MM.1S (cell line): ENCODE results near the gene UBE2G2.

ENCODE experiments used
- DNase-seq: peaks from one replicate; pipeline ENCODE4 v3.0.0-alpha.2; 2015
- H2AFZ ChIP-seq: fragments of 300-600 bp; sonication (generic); 2 replicates; pipeline ENCODE4 v1.6.0; 2016; ENCODE audit warnings: antibody characterized with exemption, low read length
- H3F3A ChIP-seq: fragments of 300-600 bp; sonication (generic); 2 replicates; pipeline ENCODE4 v1.6.1; 2016; ENCODE audit warnings: mild to moderate bottlenecking, antibody characterized with exemption, low read length, moderate library complexity, mixed read lengths; ENCODE audit not compliant: insufficient read depth
- H3K27ac ChIP-seq: fragments of 300-600 bp; sonication (generic); 2 replicates; pipeline ENCODE4 v1.5.1; 2016; ENCODE audit warnings: mild to moderate bottlenecking, low read length
- H3K27me3 ChIP-seq: fragments of 300-600 bp; sonication (generic); replicated peaks from 2 replicates; pipeline ENCODE4 v1.6.0; 2016; ENCODE audit warnings: low read length; ENCODE audit not compliant: insufficient read depth
- H3K36me3 ChIP-seq: fragments of 300-600 bp; sonication (generic); replicated peaks from 2 replicates; pipeline ENCODE4 v1.6.1; 2016; ENCODE audit warnings: mild to moderate bottlenecking, low read length, mixed read lengths; ENCODE audit not compliant: insufficient read depth
- H3K4me1 ChIP-seq: fragments of 300-600 bp; sonication (generic); 2 replicates; pipeline ENCODE4 v1.6.1; 2016; ENCODE audit warnings: low read length, mixed read lengths
- H3K4me2 ChIP-seq: fragments of 300-600 bp; sonication (generic); 2 replicates; pipeline ENCODE4 v1.6.0; 2016; ENCODE audit warnings: low read depth, low read length
- H3K4me3 ChIP-seq: fragments of 300-600 bp; sonication (generic); 2 replicates; pipeline ENCODE4 v1.5.1; 2016; ENCODE audit warnings: low read length, mixed read lengths
- H3K79me2 ChIP-seq: fragments of 300-600 bp; sonication (generic); 2 replicates; pipeline ENCODE4 v1.6.1; 2016; ENCODE audit warnings: mixed run types, low read length, mixed read lengths
- H3K9ac ChIP-seq: fragments of 300-600 bp; sonication (generic); 2 replicates; pipeline ENCODE4 v1.6.1; 2016; ENCODE audit warnings: low read length, mixed read lengths
- H3K9me2 ChIP-seq: fragments of 300-600 bp; sonication (generic); replicated peaks from 2 replicates; pipeline ENCODE4 v1.6.1; 2016; ENCODE audit warnings: mild to moderate bottlenecking, low read length, mixed read lengths; ENCODE audit not compliant: insufficient read depth
- H3K9me3 ChIP-seq: fragments of 300-600 bp; sonication (generic); replicated peaks from 2 replicates; pipeline ENCODE4 v1.6.1; 2016; ENCODE audit warnings: mild to moderate bottlenecking, low read length, mixed read lengths; ENCODE audit not compliant: insufficient read depth
- H4K20me1 ChIP-seq: fragments of 300-600 bp; sonication (generic); 2 replicates; pipeline ENCODE4 v1.6.1; 2016; ENCODE audit warnings: mild to moderate bottlenecking, low read length, moderate library complexity, mixed read lengths; ENCODE audit not compliant: insufficient read depth
- EZH2 ChIP-seq: fragments of 300-600 bp; sonication (generic); optimal IDR thresholded peaks from 2 replicates; pipeline ENCODE3; 2017; ENCODE audit warnings: low read depth, mild to moderate bottlenecking, antibody characterized with exemption, low read length, mixed read lengths
- EZH2phosphoT487 ChIP-seq: fragments of 300-600 bp; sonication (generic); IDR thresholded peaks from 2 replicates; pipeline ENCODE4 v1.6.1; 2018; ENCODE audit warnings: antibody characterized with exemption, low read length
- TF ChIP-seq, protein P1 (sequence below): fragments of 300-600 bp; sonication (generic); IDR thresholded peaks from 2 replicates; pipeline ENCODE4 v1.5.1; 2016; ENCODE audit warnings: antibody characterized with exemption, low read length, mixed read lengths

The UBE2G2 gene

DNA sequence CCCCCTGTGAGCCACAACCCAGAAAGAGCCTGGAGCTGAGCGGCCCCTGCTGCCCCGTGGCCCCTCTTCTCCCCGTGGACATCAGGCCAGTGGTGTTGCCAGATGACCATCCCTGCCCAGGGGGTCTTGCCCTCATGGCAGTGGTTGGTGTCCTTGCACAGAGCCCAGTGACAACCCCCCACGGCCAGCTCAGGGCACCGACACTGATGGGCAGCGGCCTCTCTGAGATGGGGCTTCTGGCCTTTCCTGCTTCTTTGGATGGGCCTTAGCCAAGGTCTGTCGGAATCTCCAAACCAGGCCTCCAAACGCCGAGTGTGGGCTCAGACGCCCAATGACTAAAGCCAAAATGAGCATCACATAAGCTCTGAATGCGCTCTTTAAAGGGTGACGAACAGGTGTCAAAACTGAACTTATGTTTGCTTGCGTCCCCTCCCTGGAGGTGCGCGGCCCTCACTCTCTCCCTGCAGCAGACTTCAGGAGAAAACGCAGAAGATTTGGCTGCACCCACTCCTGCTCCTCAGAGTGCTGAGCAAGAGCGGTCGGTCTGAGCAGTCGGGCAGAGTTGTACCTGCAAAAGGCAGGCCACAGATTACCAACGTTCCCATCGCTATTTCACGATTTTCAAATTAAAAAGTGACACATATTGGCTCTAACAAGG is 41.9 kb downstream of the UBE2G2 start:
- TF ChIP-seq EZH2, result no peak
- TF ChIP-seq EZH2phosphoT487, result no peak
- TF ChIP-seq, protein P1, sequence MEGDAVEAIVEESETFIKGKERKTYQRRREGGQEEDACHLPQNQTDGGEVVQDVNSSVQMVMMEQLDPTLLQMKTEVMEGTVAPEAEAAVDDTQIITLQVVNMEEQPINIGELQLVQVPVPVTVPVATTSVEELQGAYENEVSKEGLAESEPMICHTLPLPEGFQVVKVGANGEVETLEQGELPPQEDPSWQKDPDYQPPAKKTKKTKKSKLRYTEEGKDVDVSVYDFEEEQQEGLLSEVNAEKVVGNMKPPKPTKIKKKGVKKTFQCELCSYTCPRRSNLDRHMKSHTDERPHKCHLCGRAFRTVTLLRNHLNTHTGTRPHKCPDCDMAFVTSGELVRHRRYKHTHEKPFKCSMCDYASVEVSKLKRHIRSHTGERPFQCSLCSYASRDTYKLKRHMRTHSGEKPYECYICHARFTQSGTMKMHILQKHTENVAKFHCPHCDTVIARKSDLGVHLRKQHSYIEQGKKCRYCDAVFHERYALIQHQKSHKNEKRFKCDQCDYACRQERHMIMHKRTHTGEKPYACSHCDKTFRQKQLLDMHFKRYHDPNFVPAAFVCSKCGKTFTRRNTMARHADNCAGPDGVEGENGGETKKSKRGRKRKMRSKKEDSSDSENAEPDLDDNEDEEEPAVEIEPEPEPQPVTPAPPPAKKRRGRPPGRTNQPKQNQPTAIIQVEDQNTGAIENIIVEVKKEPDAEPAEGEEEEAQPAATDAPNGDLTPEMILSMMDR, result no peak
- H2AFZ ChIP-seq, result no peak overlapping the region
- H3K4me1 ChIP-seq, result no peaks in the 10 kb centered on the region
- no peaks in the 10 kb centered on the region for H4K20me1 ChIP-seq
- no peak for DNase-seq
- no peak overlapping the region for H3K27ac ChIP-seq
- H3K27me3 ChIP-seq, result peaks cover 81% of the 10 kb centered on the region
- H3K4me3 ChIP-seq, result no peak overlapping the region
- no peaks in the 10 kb centered on the region for H3K79me2 ChIP-seq
- no peaks in the 10 kb centered on the region for H3K9me3 ChIP-seq
- no peaks in the 10 kb centered on the region for H3F3A ChIP-seq
- H3K4me2 ChIP-seq, result no peak overlapping the region
- H3K9ac ChIP-seq, result no peak overlapping the region
- H3K9me2 ChIP-seq, result no peaks in the 10 kb centered on the region
- H3K36me3 ChIP-seq, result no peaks in the 10 kb centered on the region

DNA sequence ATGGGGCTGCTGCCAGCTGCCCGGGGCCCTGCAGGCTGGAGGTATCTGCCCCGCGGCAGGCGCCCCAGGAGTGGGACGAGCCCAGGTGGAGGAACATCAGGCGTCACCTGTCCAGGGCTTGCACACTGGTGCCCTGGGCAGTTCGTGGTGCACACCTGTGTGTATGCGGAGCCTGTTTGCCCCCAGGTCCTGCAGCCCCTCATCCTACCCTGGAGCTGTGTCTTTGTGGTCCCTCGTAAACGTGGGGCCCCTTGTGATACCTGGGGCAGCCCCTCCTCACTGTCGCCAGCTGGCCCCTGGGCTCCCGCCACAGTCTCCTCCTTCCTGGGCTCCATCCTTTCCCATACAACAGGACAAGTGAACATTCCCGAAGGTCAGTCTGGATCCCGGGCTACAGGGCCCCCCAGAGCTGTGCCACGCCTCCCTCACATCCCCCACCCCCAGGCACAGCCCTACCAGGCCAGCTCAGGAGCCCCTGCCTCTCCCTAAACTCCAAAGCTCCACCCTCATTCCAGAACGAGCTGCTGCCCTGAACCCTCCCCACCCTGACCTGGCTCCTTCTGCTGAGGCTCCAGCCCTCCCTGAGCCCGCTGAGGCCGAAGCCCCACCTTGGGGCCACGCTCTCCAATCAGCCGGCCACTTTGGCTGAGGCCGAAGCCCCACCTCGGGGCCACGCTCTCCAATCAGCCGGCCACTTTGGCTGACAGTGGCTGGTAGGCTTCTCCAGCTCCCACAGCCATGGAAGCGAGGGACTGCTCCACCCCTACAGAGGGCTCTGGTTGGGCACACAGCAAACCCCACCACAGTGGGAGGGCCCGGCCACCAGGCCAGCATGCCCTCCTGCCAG is 42.6 kb downstream of the UBE2G2 start:
- no peak for DNase-seq

DNA sequence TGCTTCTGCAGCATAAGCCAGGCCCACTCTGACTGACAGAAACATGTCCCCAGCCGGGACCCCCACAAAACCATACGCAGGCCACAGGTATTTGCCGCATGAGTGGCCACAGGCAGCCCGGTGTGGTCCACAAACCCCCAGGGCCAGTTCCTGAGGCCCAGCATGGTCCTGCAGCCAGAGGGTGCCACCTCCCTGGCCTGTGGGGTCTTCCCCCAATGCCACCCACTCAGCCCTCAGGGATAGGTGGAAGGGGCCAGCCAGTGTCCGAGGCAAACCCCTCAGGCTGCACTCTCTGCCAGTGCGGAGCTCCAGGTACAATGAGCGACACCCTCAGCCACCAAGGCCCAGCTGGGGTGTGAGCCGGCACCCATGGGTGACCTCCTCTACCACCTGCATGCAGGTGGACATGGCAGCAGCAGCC is 43.5 kb downstream of the UBE2G2 start:
- Histone ChIP-seq H3K27me3 (peaks cover 94% of the 10 kb centered on the region), H3K4me2 (no peak overlapping the region), H3K9ac (no peak overlapping the region), H3K4me1 (no peaks in the 10 kb centered on the region), H3F3A (no peaks in the 10 kb centered on the region), H4K20me1 (no peaks in the 10 kb centered on the region), H3K4me3 (no peak overlapping the region), H3K79me2 (no peaks in the 10 kb centered on the region), H3K9me3 (no peaks in the 10 kb centered on the region), H2AFZ (no peak overlapping the region), H3K9me2 (no peaks in the 10 kb centered on the region), H3K36me3 (no peaks in the 10 kb centered on the region), H3K27ac (no peak overlapping the region)
- TF ChIP-seq, protein P1, result no peak
- TF ChIP-seq EZH2, result no peak
- no peak for TF ChIP-seq EZH2phosphoT487
- no peak for DNase-seq

More for the DNA sequence above, 42.6 kb downstream of the UBE2G2 start:
- Histone ChIP-seq H4K20me1 (no peaks in the 10 kb centered on the region), H3K4me3 (no peak overlapping the region), H3K36me3 (no peaks in the 10 kb centered on the region), H3K9ac (no peak overlapping the region), H3K4me2 (no peak overlapping the region), H3K79me2 (no peaks in the 10 kb centered on the region), H3F3A (no peaks in the 10 kb centered on the region), H2AFZ (no peak overlapping the region), H3K4me1 (no peaks in the 10 kb centered on the region), H3K9me3 (no peaks in the 10 kb centered on the region), H3K27me3 (peaks cover 88% of the 10 kb centered on the region), H3K9me2 (no peaks in the 10 kb centered on the region), H3K27ac (no peak overlapping the region)
- TF ChIP-seq EZH2 (no peak), EZH2phosphoT487 (no peak)
- TF ChIP-seq, protein P1, result no peak
